Liver (tissue), 3 donors: Measurements from ENCODE around the gene TAGLN2.

ENCODE experiments used
- ATF3 ChIP-seq: IDR thresholded peaks from 2 replicates; pipeline ENCODE4 v1.6.1; 2016; ENCODE audit warnings: antibody characterized with exemption
- CTCF ChIP-seq: fragments of 150-350 bp; IDR thresholded peaks from 2 replicates; pipeline ENCODE4 v1.5.1; 2017; ENCODE audit warnings: improper control_type of control experiment, low read depth, low read length; ENCODE audit not compliant: missing input control
- FOXA1 ChIP-seq: IDR thresholded peaks from 2 replicates; pipeline ENCODE4 v1.6.1; 2016; ENCODE audit warnings: antibody characterized with exemption
- JUND ChIP-seq, 2 donors: IDR thresholded peaks; 2 replicates each; pipeline ENCODE4 v1.6.1; 2016; ENCODE audit warnings: antibody characterized with exemption in 2 of 2
- MAX ChIP-seq: IDR thresholded peaks from 2 replicates; pipeline ENCODE4 v1.6.1; 2016; ENCODE audit warnings: antibody characterized with exemption
- REST ChIP-seq: IDR thresholded peaks from 2 replicates; pipeline ENCODE4 v1.6.1; 2016; ENCODE audit warnings: antibody characterized with exemption, mild to moderate bottlenecking
- RXRA ChIP-seq, 2 donors: IDR thresholded peaks; 2 replicates each; pipeline ENCODE4 v1.6.1; 2017 to 2018; ENCODE audit warnings: antibody characterized with exemption in 2 of 2, mild to moderate bottlenecking in 1 of 2
- SP1 ChIP-seq: IDR thresholded peaks from 2 replicates; pipeline ENCODE4 v1.6.1; 2018; ENCODE audit warnings: antibody characterized with exemption, mild to moderate bottlenecking
- TAF1 ChIP-seq: conservative IDR thresholded peaks from 2 replicates; pipeline ENCODE4 v1.6.1; 2016; ENCODE audit warnings: antibody characterized with exemption, mild to moderate bottlenecking
- YY1 ChIP-seq: IDR thresholded peaks from 2 replicates; pipeline ENCODE4 v1.6.1; 2016; ENCODE audit warnings: antibody characterized with exemption, mild to moderate bottlenecking
- ZBTB33 ChIP-seq: IDR thresholded peaks from 2 replicates; pipeline ENCODE4 v1.6.1; 2016; ENCODE audit warnings: antibody characterized with exemption
- donor health status: healthy.
- donor health status: healthy.

- TF ChIP-seq ATF3 = no peak
- no peak for TF ChIP-seq MAX
- TF ChIP-seq TAF1 = no peak
- peak; percentile 98 for TF ChIP-seq CTCF
- no peak for TF ChIP-seq SP1
- TF ChIP-seq FOXA1 = no peak
- no peak for TF ChIP-seq YY1
- no peak for TF ChIP-seq REST
- TF ChIP-seq JUND (IDR thresholded peaks at IDR 0.05) = no peak
- no peak for TF ChIP-seq RXRA (IDR thresholded peaks at IDR 0.05)
- no peak for TF ChIP-seq ZBTB33
Measured at GRCh38 chr1:159936273-159936904, 11.1 kb upstream of the TAGLN2 start.
